ENCODE data around the gene POT1.

DNA sequence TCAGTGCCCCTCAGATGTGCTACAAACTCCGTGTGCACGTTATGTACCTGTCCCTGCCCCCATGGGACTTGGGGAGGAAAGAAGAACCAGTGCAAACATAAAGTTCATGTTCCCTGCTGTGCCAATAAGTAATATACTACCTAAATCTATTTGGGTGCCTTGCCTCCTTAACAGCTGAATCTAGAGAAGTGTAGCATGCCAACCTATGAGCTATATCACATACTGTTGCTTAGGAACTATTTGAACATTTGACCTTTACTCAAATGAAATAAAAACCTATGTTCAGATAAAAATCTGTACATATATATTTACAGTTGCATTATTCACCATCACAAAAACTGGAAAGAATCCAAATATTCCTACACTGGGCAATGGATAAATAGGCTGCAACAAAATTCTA lies 9.8 kb downstream of the POT1 start:
- no peak for TF ChIP-seq CTCF (IDR thresholded peaks at IDR 0.05 in 8 of 11, conservative IDR thresholded peaks at IDR 0.05 in 3 of 11)
- no peak for TF ChIP-seq POLR2A (IDR thresholded peaks at IDR 0.05)
- no peak for TF ChIP-seq POLR2AphosphoS5 (IDR thresholded peaks at IDR 0.05)

Data from spleen (tissue), 7 donors.